CD14-positive monocyte (primary cell): ENCODE results near the gene ASB12. TPM values are rescaled to one million over a fixed set of nuclear protein-coding genes. Genes with fewer than 3 reads are reported as not detected.

Experiments used
- DNase-seq, 3 donors: peaks; one replicate each; pipeline ENCODE4 v3.0.0-alpha.2; 2011 to 2022
- H2AFZ ChIP-seq: 2 replicates; pipeline ENCODE4 v1.6.0; 2012; ENCODE audit warnings: mild to moderate bottlenecking, low read depth, low read length, inconsistent platforms; ENCODE audit not compliant: insufficient read depth, poor library complexity, severe bottlenecking
- H3K27ac ChIP-seq, 2 donors: 1 replicate in 1 of 2; 2 replicates in 1 of 2; pipeline ENCODE4 v1.5.1; 2012 to 2013; ENCODE audit warnings: low read length in 2 of 2, control low read depth in 1 of 2, inconsistent platforms in 1 of 2, low read depth in 1 of 2, mild to moderate bottlenecking in 1 of 2
- H3K27me3 ChIP-seq, 2 donors: one replicate each; pipeline versions ENCODE4 v1.6.0 to v1.6.1; 2011 to 2013; ENCODE audit warnings: low read length in 2 of 2; ENCODE audit not compliant: control insufficient read depth in 2 of 2, insufficient read depth in 2 of 2
- H3K36me3 ChIP-seq, 2 donors: replicated peaks in 1 of 2; 1 replicate in 1 of 2; 2 replicates in 1 of 2; pipeline versions ENCODE4 v1.5.1 to v1.6.1; 2012 to 2013; ENCODE audit warnings: low read length in 2 of 2, control low read depth in 1 of 2, inconsistent platforms in 1 of 2, mild to moderate bottlenecking in 1 of 2; ENCODE audit not compliant: insufficient read depth in 2 of 2, control insufficient read depth in 1 of 2
- H3K4me1 ChIP-seq, 2 donors: 1 replicate in 1 of 2; 2 replicates in 1 of 2; pipeline versions ENCODE4 v1.5.1 to v1.6.1; 2012 to 2013; ENCODE audit warnings: low read length in 2 of 2, control low read depth in 1 of 2, inconsistent platforms in 1 of 2, mild to moderate bottlenecking in 1 of 2, moderate library complexity in 1 of 2; ENCODE audit not compliant: insufficient read depth in 2 of 2, control insufficient read depth in 1 of 2
- H3K4me2 ChIP-seq: replicated peaks from 2 replicates; pipeline ENCODE3; 2012; ENCODE audit warnings: low read length, moderate library complexity, mild to moderate bottlenecking; ENCODE audit not compliant: poor library complexity, severe bottlenecking; ENCODE audit errors: extremely low read depth
- H3K4me3 ChIP-seq, 3 experiments: fragments of 200-600 bp in 1 of 3; sonication (generic) in 1 of 3; replicated peaks in 1 of 3; 1 replicate in 2 of 3; 2 replicates in 1 of 3; pipeline ENCODE4 v1.5.1; 2011 to 2013; ENCODE audit warnings: low read length in 3 of 3, mild to moderate bottlenecking in 3 of 3, control low read depth in 2 of 3, low read depth in 2 of 3, inconsistent platforms in 1 of 3, moderate library complexity in 1 of 3
- H3K79me2 ChIP-seq: 2 replicates; pipeline ENCODE4 v1.6.0; 2012; ENCODE audit warnings: mild to moderate bottlenecking, control low read depth, inconsistent platforms, low read length, moderate library complexity; ENCODE audit not compliant: insufficient read depth
- H3K9ac ChIP-seq: 2 replicates; pipeline ENCODE4 v1.6.0; 2017; ENCODE audit warnings: low read length, mild to moderate bottlenecking; ENCODE audit not compliant: insufficient read depth, poor library complexity, severe bottlenecking
- H3K9me3 ChIP-seq, 2 donors: replicated peaks in 1 of 2; 1 replicate in 1 of 2; 2 replicates in 1 of 2; pipeline versions ENCODE4 v1.5.1 to v1.6.1; 2012 to 2013; ENCODE audit warnings: low read length in 2 of 2, control low read depth in 1 of 2; ENCODE audit not compliant: control insufficient read depth in 1 of 2, insufficient read depth in 1 of 2
- H4K20me1 ChIP-seq: 2 replicates; pipeline ENCODE4 v1.6.0; 2012; ENCODE audit warnings: mild to moderate bottlenecking, low read length, control low read depth, moderate library complexity; ENCODE audit not compliant: insufficient read depth
- H3K27ac Mint-ChIP-seq, 7 donors: one replicate each; pipeline ENCODE4 v1.8.0; 2020; ENCODE audit warnings: mild to moderate bottlenecking in 7 of 7, mixed read lengths in 7 of 7, moderate library complexity in 6 of 7, inconsistent platforms in 2 of 7
- H3K27me3 Mint-ChIP-seq, 3 donors: one replicate each; pipeline ENCODE4 v1.8.0; 2021 to 2022; ENCODE audit warnings: low read depth in 3 of 3, mild to moderate bottlenecking in 3 of 3, mixed read lengths in 3 of 3, moderate library complexity in 3 of 3, inconsistent platforms in 1 of 3
- H3K36me3 Mint-ChIP-seq, 2 donors: one replicate each; pipeline ENCODE4 v1.8.0; 2020; ENCODE audit warnings: mixed read lengths in 2 of 2, inconsistent platforms in 1 of 2, mild to moderate bottlenecking in 1 of 2
- H3K4me1 Mint-ChIP-seq: one replicate; pipeline ENCODE4 v1.8.0; 2020; ENCODE audit warnings: mild to moderate bottlenecking, mixed read lengths
- H3K4me3 Mint-ChIP-seq, 2 donors: one replicate each; pipeline ENCODE4 v1.8.0; 2020; ENCODE audit warnings: mild to moderate bottlenecking in 2 of 2, mixed read lengths in 2 of 2, moderate library complexity in 1 of 2
- H3K9me3 Mint-ChIP-seq, 7 donors: one replicate each; pipeline ENCODE4 v1.8.0; 2020 to 2022; ENCODE audit warnings: mixed read lengths in 7 of 7, mild to moderate bottlenecking in 6 of 7, moderate library complexity in 6 of 7, inconsistent platforms in 2 of 7
- CTCF ChIP-seq: fragments of 200-600 bp; IDR thresholded peaks from one replicate; pipeline ENCODE4 v1.8.0; 2022; ENCODE audit warnings: antibody characterized with exemption, mild to moderate bottlenecking
- WGBS: methylation state at CpG from one replicate; pipeline ENCODE4 v1.1.5; 2013; ENCODE audit warnings: missing lambda C conversion rate; ENCODE audit not compliant: insufficient coverage; 5-methylcytosine and 5-hydroxymethylcytosine counted together
- intact Hi-C, 2 donors: fragments of 100-400 bp; cut with micrococcal nuclease; formaldehyde crosslinking; loops; one replicate each; pipeline versions ENCODE4 v1.15.0 to v1.15.1; 2023
- polyA plus RNA-seq, 3 donors: library from polyadenylated mRNA; depleted of rRNA in 1 of 3; unstranded in 2 of 3; stranded (reverse) in 1 of 3; fragments of 300-500 nt in 2 of 3; fragments of >200 nt in 1 of 3; fragmentation: Illumina TruSeq in 2 of 3; gene quantifications; 1 replicate in 2 of 3; 2 replicates in 1 of 3; pipeline ENCODE4 v1.2.3, GENCODE V29; 2012 to 2021

Gene ASB12
- polyA plus RNA-seq, 3 donors: not detected

DNA sequence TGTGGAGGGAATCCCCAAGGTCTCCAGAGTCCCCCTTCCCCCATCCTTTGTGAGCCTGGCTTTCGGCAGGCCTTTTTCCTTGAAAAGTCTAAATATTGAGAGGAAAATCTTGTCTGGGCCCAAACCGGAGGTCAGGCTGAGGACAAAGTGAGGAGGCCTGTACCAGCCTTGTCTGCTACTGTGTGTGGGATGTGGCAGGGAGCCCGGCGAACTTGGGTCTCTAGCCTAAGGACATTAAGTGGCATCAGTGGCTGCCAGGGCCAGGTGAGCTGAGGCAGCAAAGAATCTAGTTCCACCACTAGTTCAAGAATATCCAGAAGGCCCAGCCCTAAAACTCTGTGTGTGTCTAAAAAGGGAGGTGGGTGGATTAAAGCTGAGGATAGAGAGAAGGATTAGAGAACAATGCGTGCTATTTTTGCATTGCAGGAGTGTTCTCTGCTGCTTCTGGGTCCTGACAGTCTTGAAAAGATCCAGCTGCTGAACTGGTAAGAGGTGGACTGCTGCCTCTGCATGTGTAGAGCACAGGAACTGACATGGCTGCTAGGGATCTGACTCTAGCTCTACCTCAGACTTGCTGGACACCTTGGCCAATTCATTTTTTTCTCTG is 23.7 kb downstream of the ASB12 start:
- intact Hi-C loops: loop anchor here in 1 of 2 donors (10.0 kb wide), 1 partner anchor 452 kb away; a partner anchor contains a TSS
- H3K27me3 ChIP-seq: no peaks in the 10 kb centered on the region
- H3K4me3 ChIP-seq: peak overlapping the region; percentile 57 to 80 (median 76)
- Mint-ChIP-seq H3K27me3 (peaks cover 0 to 6% (median 2%) of the 10 kb centered on the region in 3 donors), H3K9me3 (peaks cover 0 to 6% (median 0%) of the 10 kb centered on the region in 7 donors), H3K36me3 (no peaks in the 10 kb centered on the region), H3K4me1 (peaks cover 20% of the 10 kb centered on the region), H3K4me3 (peak overlapping the region; percentile 88 to 90), H3K27ac (peak overlapping the region; percentile 81 to 95 (median 93))
- 70% methylated on average over 2 of the region's 5 CpGs for WGBS
- H3K4me1 ChIP-seq: peaks cover 17 to 18% of the 10 kb centered on the region in 2 donors
- no peaks in the 10 kb centered on the region for H3K36me3 ChIP-seq
- H3K9me3 ChIP-seq: no peaks in the 10 kb centered on the region
- H3K79me2 ChIP-seq: no peaks in the 10 kb centered on the region
- peak overlapping the region; percentile 83 for H2AFZ ChIP-seq
- H3K4me2 ChIP-seq: peak overlapping the region; percentile 81
- no peak for DNase-seq
- peak overlapping the region; percentile 85 to 95 for H3K27ac ChIP-seq
- TF ChIP-seq CTCF: no peak
- no peaks in the 10 kb centered on the region for H4K20me1 ChIP-seq
- peak overlapping the region; percentile 72 for H3K9ac ChIP-seq

DNA sequence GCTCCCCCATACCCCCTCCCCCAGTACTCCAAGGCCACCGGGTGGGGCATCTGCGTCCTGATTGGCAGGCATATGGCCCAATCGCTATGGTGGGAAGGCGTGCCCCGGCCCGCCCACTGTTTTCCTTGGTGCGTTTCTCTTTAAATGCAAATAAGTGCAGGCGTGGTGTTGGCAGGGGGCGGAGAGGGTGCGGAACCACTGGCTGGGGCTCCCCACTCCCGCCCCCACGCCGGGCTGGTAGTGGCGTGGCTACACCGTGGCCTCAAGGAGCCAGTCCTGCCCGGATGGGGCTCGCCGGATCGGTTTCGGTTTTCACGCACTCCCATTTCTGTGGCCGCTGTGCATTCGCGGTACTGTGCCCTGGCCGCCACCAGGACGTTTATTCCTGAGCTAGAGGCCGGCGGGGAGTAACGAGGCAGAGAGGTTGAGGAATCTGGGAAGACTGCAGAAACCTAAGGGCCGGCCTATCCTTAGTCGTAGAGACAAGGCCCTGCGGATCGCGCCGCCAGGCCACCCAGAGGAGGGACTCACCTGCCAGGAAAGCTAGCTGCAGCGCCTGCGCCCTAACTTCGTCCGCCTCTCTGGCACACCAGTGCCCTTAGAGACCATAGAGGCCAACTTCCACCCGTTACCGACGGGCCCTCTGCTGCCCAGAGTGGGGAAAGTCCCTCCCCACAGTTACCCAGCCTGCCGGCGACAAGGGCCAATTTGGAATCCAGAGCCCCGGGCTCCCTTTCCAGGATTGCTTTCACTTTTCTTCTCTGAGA is 24.5 kb downstream of the ASB12 start:
- peak overlapping the region; percentile 88 to 90 for H3K4me3 Mint-ChIP-seq
- peaks cover 20% of the 10 kb centered on the region for H3K4me1 Mint-ChIP-seq
- peak overlapping the region; percentile 72 for H3K9ac ChIP-seq

More for the DNA sequence above, 24.5 kb downstream of the ASB12 start:
- H3K4me3 ChIP-seq: peak overlapping the region; percentile 57 to 80 (median 76)
- Mint-ChIP-seq H3K36me3 (no peaks in the 10 kb centered on the region), H3K27me3 (peaks cover 0 to 6% (median 2%) of the 10 kb centered on the region in 3 donors), H3K9me3 (peaks cover 0 to 6% (median 0%) of the 10 kb centered on the region in 7 donors), H3K27ac (peak overlapping the region; percentile 81 to 95 (median 93))
- peak overlapping the region; percentile 83 for H2AFZ ChIP-seq
- peaks cover 17 to 18% of the 10 kb centered on the region in 2 donors for H3K4me1 ChIP-seq
- intact Hi-C loops: loop anchor here in 1 of 2 donors (10.0 kb wide), 1 partner anchor 451 kb away; a partner anchor contains a TSS
- peak overlapping the region; percentile 81 for H3K4me2 ChIP-seq
- H3K27me3 ChIP-seq: no peaks in the 10 kb centered on the region
- H3K9me3 ChIP-seq: no peaks in the 10 kb centered on the region
- DNase-seq: peak; percentile 81 to 84 (median 84)
- no peaks in the 10 kb centered on the region for H3K36me3 ChIP-seq
- H3K27ac ChIP-seq: peak overlapping the region; percentile 85 to 95
- H3K79me2 ChIP-seq: no peaks in the 10 kb centered on the region
- H4K20me1 ChIP-seq: no peaks in the 10 kb centered on the region
- WGBS: 0% methylated on average over 15 of the region's 45 CpGs
- TF ChIP-seq CTCF: no peak
